Omental fat pad (tissue), 4 donors: Measurements from ENCODE around the gene CDK9. TPM values are rescaled to one million over a fixed set of nuclear protein-coding genes. Genes with fewer than 3 reads are reported as not detected.
"Not testable (repeated sequence)": the region's sequence is repeated elsewhere in the genome, so short reads cannot be mapped to it uniquely, and the experiment has no call there.

Source experiments
- ATAC-seq: fragments of 150-250 bp; one replicate; pipeline ENCODE4 v1.9.1; 2016; ENCODE audit warnings: mild to moderate bottlenecking, moderate library complexity; ENCODE audit not compliant: low FRiP score
- DNase-seq: peaks from one replicate; pipeline ENCODE4 v3.0.0-alpha.2; 2019; ENCODE audit warnings: low spot score
- small RNA-seq: library from RNA; depleted of rRNA; stranded (forward); fragments of <200 nt; gene quantifications from one replicate; pipeline ENCODE3, GENCODE V24; 2016
- total RNA-seq, 4 donors: library from RNA; depleted of rRNA; stranded (reverse); fragments of >200 nt; gene quantifications; one replicate each; pipeline ENCODE4 v1.1.0, GENCODE V29; 2016
- TF ChIP-seq, protein P1 (sequence below), 3 donors: fragments of 450-650 bp; IDR thresholded peaks; one replicate each; pipeline ENCODE4 v1.5.1; 2016 to 2017; ENCODE audit warnings: antibody characterized with exemption in 3 of 3, mild to moderate bottlenecking in 3 of 3, moderate library complexity in 2 of 3

CDK9 gene
- total RNA-seq, 4 donors from 2014 or later: 69.8 to 117 (median 85.8) TPM

DNA sequence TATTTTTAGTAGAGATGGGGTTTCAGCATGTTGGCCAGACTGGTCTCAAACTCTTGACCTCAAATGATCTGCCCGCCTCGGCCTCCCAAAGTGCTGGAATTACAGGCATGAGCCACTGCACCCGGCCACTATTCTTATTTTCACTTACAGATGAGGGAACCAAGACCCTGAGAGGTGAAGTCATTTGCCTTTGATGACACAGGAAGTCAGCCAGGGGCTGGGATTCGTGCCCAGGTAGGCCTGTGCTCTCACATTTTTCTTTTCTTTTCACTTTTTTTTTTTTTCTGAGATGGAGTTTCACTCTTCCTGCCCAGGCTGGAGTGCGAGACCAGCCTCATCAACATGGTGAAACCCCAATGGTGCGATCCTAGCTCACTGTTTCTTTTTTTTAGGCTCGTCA, 46.4 kb downstream of the CDK9 start:
- TF ChIP-seq, protein P1, sequence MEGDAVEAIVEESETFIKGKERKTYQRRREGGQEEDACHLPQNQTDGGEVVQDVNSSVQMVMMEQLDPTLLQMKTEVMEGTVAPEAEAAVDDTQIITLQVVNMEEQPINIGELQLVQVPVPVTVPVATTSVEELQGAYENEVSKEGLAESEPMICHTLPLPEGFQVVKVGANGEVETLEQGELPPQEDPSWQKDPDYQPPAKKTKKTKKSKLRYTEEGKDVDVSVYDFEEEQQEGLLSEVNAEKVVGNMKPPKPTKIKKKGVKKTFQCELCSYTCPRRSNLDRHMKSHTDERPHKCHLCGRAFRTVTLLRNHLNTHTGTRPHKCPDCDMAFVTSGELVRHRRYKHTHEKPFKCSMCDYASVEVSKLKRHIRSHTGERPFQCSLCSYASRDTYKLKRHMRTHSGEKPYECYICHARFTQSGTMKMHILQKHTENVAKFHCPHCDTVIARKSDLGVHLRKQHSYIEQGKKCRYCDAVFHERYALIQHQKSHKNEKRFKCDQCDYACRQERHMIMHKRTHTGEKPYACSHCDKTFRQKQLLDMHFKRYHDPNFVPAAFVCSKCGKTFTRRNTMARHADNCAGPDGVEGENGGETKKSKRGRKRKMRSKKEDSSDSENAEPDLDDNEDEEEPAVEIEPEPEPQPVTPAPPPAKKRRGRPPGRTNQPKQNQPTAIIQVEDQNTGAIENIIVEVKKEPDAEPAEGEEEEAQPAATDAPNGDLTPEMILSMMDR (IDR thresholded peaks at IDR 0.05): no peak
- DNase-seq (no peak), ATAC-seq (no peak)

DNA sequence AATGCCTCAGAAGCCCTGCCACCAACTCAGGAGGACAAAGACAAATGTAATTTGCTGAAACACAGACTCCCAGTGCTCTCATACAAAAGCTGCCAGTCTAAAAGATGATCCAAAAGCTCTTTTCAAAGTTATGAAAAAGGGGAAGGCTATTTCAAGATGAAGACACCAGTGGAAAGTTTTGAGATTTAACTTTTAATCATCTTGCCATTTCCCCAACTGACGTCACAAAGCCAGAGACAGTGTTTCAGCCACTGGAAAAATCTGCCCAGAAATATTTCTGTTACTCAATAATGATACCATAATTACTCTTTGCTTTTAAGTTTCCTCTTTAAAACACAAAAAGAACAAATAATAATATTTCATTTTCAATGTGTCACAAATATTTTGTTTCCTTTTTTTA, 47.7 kb downstream of the CDK9 start:
- DNase-seq (no peak), ATAC-seq (no peak)
- TF ChIP-seq, protein P1 (IDR thresholded peaks at IDR 0.05): no peak

DNA sequence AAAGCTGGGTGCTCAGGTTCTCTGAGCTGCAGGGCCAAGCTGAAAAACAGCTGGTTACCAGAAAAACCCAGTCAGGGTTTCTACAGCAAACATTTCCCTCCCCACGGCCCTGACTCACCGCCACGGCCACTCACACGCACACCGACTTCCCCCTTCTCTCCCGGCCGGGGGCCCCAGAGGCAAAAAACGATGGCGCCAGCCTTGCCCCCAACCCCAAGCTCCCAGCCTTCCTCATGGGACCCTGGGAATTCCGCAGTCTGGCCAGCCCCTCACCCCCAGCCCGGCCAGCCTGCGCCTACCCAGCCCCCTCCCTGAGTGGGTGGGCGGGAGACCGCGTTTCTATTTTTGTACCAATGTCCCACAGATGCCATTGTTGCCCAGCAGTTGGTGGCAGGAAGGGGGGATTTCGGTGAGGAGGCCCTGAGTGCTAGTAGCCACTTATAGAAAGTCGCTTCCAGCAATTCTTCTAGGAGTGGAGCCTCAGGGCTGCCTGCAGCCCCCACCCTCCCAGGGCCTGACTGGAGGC, 50.2 kb downstream of the CDK9 start:
- TF ChIP-seq, protein P1 (IDR thresholded peaks at IDR 0.05): no peak
- ATAC-seq (no peak), DNase-seq (no peak)

DNA sequence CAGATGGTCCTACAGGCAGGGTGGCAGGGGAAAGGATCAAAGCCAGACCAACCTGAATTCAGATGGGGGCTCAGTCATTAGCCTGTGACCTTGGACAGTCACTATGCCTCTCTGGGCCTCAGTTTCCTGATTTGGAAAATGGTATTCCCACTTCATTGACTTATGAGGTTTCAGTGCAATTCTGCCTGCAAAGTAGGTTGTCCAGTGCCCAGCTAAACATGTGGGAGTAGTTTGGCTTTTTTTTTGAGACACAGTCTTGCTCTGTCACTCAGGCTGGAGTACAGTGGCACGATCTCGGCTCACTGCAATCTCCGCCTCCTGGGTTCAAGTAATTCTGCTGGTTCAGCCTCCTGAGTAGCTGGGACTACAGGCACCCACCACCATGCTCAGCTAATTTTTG, 50.7 kb downstream of the CDK9 start:
- DNase-seq, ATAC-seq: not testable (repeated sequence)

DNA sequence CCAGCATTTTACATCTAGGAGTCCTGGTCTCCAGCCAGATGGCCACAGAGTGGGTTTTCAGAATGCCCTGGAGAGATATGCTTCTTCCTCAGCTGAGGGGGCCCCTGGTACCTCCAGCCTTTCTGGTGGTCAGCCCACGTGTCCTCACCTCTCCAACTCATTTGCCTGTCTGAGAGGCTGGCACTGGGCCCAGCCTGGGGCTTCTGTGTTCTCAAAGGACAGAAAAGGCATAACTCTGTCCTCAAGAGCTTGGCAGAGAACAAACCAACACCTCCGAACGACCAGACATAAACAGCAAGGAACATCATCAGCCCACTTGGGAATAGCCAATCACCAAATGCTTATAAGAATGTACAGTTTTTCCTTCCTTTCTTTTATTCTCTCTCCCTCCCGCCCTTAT, 51.5 kb downstream of the CDK9 start:
- TF ChIP-seq, protein P1 (IDR thresholded peaks at IDR 0.05): no peak
- DNase-seq (no peak), ATAC-seq (no peak)

DNA sequence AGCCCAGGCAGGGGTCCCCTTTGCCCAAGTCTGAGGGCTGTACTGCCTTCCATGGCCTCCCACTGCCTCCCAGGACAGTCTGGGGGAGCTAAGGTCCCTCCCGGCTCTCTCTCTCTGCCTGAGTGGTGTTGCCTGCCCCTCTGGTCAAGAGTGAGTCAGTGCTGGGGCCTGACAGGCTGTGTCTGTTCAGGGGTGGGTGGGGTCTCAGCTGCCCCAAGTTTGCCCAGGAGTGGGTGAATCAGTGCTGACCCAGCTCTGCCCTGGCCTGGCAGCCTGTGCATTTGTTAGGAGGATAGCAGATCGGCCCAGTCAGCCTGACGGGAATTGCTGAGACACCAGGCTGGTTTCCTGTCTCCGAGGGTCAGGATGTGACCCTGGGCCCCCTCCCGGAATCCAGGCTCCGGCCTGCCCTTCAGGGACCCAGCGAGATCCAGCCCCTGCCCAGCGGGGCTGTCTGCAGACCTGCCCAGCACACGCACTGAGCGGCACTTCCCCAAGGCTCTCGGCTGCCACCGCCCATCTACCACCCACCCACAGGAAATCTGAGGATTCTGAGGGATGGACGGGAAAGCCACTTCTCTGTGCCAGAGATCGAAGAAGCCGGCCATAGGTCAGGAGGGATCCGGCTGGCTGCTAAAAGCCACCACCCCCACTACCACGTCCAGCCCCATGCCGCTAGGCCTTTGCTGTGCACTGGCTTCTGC, 52.7 kb downstream of the CDK9 start:
- DNase-seq (peak; percentile 76), ATAC-seq (peak; percentile 98)
- TF ChIP-seq, protein P1 (IDR thresholded peaks at IDR 0.05): no peak

Small RNA genes lying within 50 kb of the gene (small RNA-seq; reads per million reads assigned to genes)
- not detected for gene RF00019

Other genes with a start within 250 kb of the CDK9 start
- 10 to 100 TPM; 47.0 to 81.0 (median 66.4) TPM for gene STXBP1, start 173.8 kb upstream of the CDK9 start, total RNA-seq
- 1 to 10 TPM in 1 of 4 donors, under 1 TPM in 1, not detected in 2; 0.24 to 1.0 TPM for gene CFAP157, start 79.0 kb upstream of the CDK9 start, total RNA-seq
- 10 to 100 TPM; 13.4 to 33.5 (median 23.6) TPM for gene PTRH1, start 70.4 kb upstream of the CDK9 start, total RNA-seq
- gene TTC16, start 70.0 kb upstream of the CDK9 start, total RNA-seq: under 1 TPM in 1 of 4 donors, not detected in 3; 0.28 TPM
- 10 to 100 TPM in 2 of 4 donors, 1 to 10 TPM in 2; 6.2 to 15.8 (median 11.0) TPM for gene TOR2A, start 50.7 kb upstream of the CDK9 start, total RNA-seq
- 10 to 100 TPM in 3 of 4 donors, 1 to 10 TPM in 1; 7.1 to 33.6 (median 17.2) TPM for gene SH2D3C, start 7.4 kb upstream of the CDK9 start, total RNA-seq
- 100 to 1,000 TPM in 2 of 4 donors, 10 to 100 TPM in 2; 87.1 to 167 (median 99.5) TPM for gene FPGS, start 16.8 kb downstream of the CDK9 start, total RNA-seq
- gene ENG, start 68.6 kb downstream of the CDK9 start, total RNA-seq: 100 to 1,000 TPM in 2 of 4 donors, 10 to 100 TPM in 2; 34.3 to 200 (median 120) TPM
- gene AK1, start 91.6 kb downstream of the CDK9 start, total RNA-seq: 10 to 100 TPM; 28.5 to 93.4 (median 54.1) TPM
- 100 to 1,000 TPM; 138 to 213 (median 155) TPM for gene ST6GALNAC6, start 113.6 kb downstream of the CDK9 start, total RNA-seq
- 10 to 100 TPM; 26.6 to 78.5 (median 45.0) TPM for gene ST6GALNAC4, start 131.0 kb downstream of the CDK9 start, total RNA-seq
- 1 to 10 TPM in 3 of 4 donors, under 1 TPM in 1; 0.82 to 3.0 (median 1.3) TPM for gene PIP5KL1, start 144.7 kb downstream of the CDK9 start, total RNA-seq
- gene DPM2, start 151.8 kb downstream of the CDK9 start, total RNA-seq: 10 to 100 TPM in 3 of 4 donors, 1 to 10 TPM in 1; 8.8 to 18.0 (median 13.5) TPM
- gene EEIG1, start 195.0 kb downstream of the CDK9 start, total RNA-seq: 1 to 10 TPM; 4.8 to 9.0 (median 7.1) TPM